ENCODE results near the gene CDK8. TPM values are rescaled to one million over a fixed set of nuclear protein-coding genes. Genes with fewer than 3 reads are reported as not detected.

The CDK8 gene
- total RNA-seq, 3 donors from 2014 or later = 13.3 to 15.4 (median 13.8) TPM

DNA sequence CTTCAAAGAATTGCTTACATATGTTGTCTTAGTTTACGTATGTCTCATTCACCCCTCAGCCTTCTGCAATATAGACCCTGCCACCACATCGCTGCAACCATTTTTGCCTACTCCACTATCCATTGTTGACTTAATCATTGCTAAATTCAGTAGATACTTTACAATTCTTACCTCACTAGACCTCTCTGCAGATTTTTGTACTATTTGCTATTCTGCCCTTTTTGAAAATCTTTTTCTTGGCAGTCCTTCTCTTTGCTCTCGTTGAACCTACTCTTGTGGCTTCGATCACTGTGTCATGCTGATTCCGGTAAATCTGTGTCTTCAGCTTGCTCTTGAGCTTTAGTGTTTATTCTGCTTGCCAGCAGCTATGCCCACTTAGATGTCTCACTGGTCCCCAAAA lies 81.2 kb downstream of the CDK8 start:
- DNase-seq (ENCODE audit: low spot score in 2 of 2) = no peak
- TF ChIP-seq POLR2A (IDR thresholded peaks at IDR 0.05) = no peak
- TF ChIP-seq, protein P1, sequence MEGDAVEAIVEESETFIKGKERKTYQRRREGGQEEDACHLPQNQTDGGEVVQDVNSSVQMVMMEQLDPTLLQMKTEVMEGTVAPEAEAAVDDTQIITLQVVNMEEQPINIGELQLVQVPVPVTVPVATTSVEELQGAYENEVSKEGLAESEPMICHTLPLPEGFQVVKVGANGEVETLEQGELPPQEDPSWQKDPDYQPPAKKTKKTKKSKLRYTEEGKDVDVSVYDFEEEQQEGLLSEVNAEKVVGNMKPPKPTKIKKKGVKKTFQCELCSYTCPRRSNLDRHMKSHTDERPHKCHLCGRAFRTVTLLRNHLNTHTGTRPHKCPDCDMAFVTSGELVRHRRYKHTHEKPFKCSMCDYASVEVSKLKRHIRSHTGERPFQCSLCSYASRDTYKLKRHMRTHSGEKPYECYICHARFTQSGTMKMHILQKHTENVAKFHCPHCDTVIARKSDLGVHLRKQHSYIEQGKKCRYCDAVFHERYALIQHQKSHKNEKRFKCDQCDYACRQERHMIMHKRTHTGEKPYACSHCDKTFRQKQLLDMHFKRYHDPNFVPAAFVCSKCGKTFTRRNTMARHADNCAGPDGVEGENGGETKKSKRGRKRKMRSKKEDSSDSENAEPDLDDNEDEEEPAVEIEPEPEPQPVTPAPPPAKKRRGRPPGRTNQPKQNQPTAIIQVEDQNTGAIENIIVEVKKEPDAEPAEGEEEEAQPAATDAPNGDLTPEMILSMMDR (IDR thresholded peaks at IDR 0.05) = no peak
- no peak overlapping the region for H3K4me3 ChIP-seq
- no peaks in the 10 kb centered on the region for H3K9me3 ChIP-seq
- H3K4me1 ChIP-seq = no peaks in the 10 kb centered on the region
- no peak overlapping the region for H3K27ac ChIP-seq
- intact Hi-C loops (cut with DNase I; ENCODE audit: low total_unique reads) = no loop called here
- H3K36me3 ChIP-seq = no peaks in the 10 kb centered on the region
- H3K27me3 ChIP-seq = no peaks in the 10 kb centered on the region

DNA sequence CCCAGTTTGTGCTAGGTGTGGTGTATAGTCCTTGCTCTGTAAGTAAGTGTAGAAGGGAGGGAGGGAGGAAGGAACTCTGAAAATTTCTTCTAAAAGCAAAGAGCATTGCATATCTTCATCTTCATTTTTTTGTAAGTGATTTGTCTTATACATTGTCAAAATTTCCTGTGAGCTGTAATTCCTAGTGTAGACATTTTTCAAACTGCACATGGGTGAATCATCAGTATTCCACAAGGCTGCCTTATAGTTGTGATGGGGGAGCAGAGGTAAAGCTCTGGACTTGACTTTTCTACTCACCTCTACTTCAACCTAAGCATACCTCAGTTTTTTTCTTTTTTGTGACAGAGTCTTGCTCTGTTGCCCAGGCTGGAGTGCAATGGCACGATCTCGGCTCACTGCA lies 86.9 kb downstream of the CDK8 start:
- TF ChIP-seq, protein P1 (IDR thresholded peaks at IDR 0.05) = no peak
- TF ChIP-seq POLR2AphosphoS5 (IDR thresholded peaks at IDR 0.05) = no peak
- DNase-seq (ENCODE audit: low spot score in 2 of 2) = no peak

DNA sequence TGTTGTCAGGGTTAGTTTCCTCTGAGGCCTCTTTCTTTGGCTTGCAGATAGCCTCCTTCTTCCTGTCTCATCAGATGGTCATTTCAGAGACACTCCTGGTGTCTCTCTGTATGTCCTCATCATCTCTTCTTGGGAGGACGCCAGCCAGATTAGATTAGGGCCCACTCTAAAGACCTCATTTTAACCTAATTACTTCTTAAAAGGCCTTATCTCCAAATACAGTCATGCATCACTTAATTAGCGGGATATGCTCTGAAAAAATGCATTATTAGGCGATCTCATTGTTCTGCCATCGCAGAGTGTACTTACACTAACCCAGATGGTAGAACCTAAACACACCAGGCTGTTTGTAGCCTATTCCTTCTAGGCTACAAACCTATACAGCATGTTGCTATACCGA lies 89.0 kb downstream of the CDK8 start:
- TF ChIP-seq POLR2AphosphoS5 (IDR thresholded peaks at IDR 0.05) (no peak), POLR2A (IDR thresholded peaks at IDR 0.05) (no peak)
- TF ChIP-seq, protein P1 (IDR thresholded peaks at IDR 0.05) = no peak
- no peak for DNase-seq (ENCODE audit: low spot score in 2 of 2)
- Histone ChIP-seq H3K4me1 (no peaks in the 10 kb centered on the region), H3K27ac (no peak overlapping the region), H3K4me3 (no peak overlapping the region), H3K27me3 (no peaks in the 10 kb centered on the region), H3K36me3 (no peaks in the 10 kb centered on the region), H3K9me3 (no peaks in the 10 kb centered on the region)
- intact Hi-C loops (cut with DNase I; ENCODE audit: low total_unique reads) = no loop called here

More for the DNA sequence above, 86.9 kb downstream of the CDK8 start:
- Histone ChIP-seq H3K36me3 (no peaks in the 10 kb centered on the region), H3K9me3 (no peaks in the 10 kb centered on the region), H3K27ac (no peak overlapping the region), H3K27me3 (no peaks in the 10 kb centered on the region), H3K4me3 (no peak overlapping the region), H3K4me1 (no peaks in the 10 kb centered on the region)
- intact Hi-C loops (cut with DNase I; ENCODE audit: low total_unique reads) = no loop called here

DNA sequence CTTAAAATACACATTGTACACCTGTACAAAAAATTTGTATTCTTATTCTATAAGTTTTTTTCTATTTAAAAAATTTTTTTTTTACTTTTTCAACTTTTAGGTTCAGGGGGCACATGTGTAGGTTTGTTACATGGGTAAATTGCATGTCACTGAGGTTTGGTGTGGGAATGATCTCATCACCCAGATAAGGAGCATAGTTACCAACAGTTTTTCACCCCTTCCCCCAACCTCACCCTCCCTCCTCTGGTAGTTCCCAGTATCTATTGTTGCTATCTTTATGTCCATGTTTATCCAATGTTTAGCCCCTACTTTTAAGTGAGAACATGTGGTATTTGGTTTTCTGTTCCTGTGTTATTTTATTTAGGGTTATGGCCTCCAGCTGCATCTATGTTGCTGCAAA lies 89.9 kb downstream of the CDK8 start:
- no peak overlapping the region for H3K4me3 ChIP-seq
- no peaks in the 10 kb centered on the region for H3K36me3 ChIP-seq
- no peaks in the 10 kb centered on the region for H3K9me3 ChIP-seq
- intact Hi-C loops (cut with DNase I; ENCODE audit: low total_unique reads) = no loop called here
- no peaks in the 10 kb centered on the region for H3K27me3 ChIP-seq
- no peak overlapping the region for H3K27ac ChIP-seq
- DNase-seq (ENCODE audit: low spot score in 2 of 2) = no peak
- TF ChIP-seq, protein P1 (IDR thresholded peaks at IDR 0.05) = no peak
- TF ChIP-seq POLR2AphosphoS5 (IDR thresholded peaks at IDR 0.05) (no peak), POLR2A (IDR thresholded peaks at IDR 0.05) (no peak)
- no peaks in the 10 kb centered on the region for H3K4me1 ChIP-seq

DNA sequence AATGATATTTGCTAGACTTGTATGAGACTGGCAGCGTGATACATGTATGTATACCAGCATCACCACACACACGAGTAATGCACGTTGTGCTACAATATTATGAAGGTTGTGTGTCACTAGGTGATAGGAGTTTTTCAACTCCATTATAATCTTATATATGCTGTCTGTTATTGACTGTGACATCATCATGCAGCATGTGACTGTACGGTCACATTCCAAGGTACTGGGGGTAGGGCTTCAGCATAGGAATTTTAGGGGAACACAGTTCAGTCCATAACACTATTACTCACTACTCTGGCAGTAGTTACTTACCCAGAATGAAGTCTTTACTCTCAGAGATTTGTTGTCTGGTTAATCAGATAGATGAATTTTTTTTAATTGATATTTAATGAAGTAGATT lies 91.1 kb downstream of the CDK8 start:
- no peak for DNase-seq (ENCODE audit: low spot score in 2 of 2)
- no peak for TF ChIP-seq POLR2AphosphoS5 (IDR thresholded peaks at IDR 0.05)
- TF ChIP-seq, protein P1 (IDR thresholded peaks at IDR 0.05) = no peak
- no peak for TF ChIP-seq POLR2A (IDR thresholded peaks at IDR 0.05)
- Histone ChIP-seq H3K4me3 (no peak overlapping the region), H3K4me1 (no peaks in the 10 kb centered on the region), H3K9me3 (no peaks in the 10 kb centered on the region), H3K36me3 (peaks cover 7% of the 10 kb centered on the region), H3K27ac (no peak overlapping the region), H3K27me3 (no peaks in the 10 kb centered on the region)
- intact Hi-C loops (cut with DNase I; ENCODE audit: low total_unique reads) = no loop called here
